IPS-NIHi11 (cell line): ENCODE results near the gene EGFR.

Source experiments
- DNase-seq: peaks from one replicate; pipeline ENCODE4 v3.0.0; 2012; ENCODE audit warnings: mixed read lengths, low spot score

EGFR gene

DNA sequence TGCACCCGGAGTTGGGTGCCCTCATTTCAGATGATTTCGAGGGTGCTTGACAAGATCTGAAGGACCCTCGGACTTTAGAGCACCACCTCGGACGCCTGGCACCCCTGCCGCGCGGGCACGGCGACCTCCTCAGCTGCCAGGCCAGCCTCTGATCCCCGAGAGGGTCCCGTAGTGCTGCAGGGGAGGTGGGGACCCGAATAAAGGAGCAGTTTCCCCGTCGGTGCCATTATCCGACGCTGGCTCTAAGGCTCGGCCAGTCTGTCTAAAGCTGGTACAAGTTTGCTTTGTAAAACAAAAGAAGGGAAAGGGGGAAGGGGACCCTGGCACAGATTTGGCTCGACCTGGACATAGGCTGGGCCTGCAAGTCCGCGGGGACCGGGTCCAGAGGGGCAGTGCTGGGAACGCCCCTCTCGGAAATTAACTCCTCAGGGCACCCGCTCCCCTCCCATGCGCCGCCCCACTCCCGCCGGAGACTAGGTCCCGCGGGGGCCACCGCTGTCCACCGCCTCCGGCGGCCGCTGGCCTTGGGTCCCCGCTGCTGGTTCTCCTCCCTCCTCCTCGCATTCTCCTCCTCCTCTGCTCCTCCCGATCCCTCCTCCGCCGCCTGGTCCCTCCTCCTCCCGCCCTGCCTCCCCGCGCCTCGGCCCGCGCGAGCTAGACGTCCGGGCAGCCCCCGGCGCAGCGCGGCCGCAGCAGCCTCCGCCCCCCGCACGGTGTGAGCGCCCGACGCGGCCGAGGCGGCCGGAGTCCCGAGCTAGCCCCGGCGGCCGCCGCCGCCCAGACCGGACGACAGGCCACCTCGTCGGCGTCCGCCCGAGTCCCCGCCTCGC, at the start of gene EGFR:
EGFR (plus strand) TSS at position 657 of the 830 bp plus-strand sequence. CDS start 261 bp downstream, outside the sequence.
- no peak for DNase-seq

DNA sequence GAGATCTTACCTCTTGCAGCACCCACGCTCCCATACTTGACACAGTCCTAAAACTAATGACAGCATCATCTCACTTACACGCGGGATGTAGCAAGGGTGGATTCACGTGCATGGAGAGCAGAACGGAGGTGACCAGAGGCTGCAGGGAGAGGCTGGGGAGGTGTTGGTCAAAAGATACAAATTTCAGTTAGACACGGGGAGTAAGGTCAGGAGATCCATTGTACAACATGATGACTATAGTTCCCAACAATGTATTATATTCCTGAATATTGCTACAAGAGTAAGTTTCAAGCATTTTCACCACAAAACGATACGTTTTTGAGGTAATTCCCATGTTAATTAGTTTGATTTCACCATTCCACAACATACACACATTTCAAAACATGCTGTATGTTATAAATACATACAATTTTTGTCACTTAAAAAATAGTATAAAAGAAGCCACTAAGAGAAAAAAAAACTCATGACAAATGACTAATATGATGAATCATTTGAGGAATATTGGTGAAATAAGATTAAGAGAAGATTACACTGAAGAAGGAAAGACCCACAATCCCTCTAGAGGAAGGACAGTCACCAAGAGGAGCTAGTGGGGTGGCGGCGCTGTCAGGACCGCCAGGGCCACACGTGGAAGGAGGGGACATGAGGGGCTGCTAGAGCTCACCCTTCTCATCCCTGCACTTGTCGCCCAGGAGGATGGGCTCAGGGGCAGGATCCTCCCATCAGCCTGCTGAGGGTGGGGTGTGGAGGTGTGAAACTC, 49.4 kb upstream of the EGFR start:
- DNase-seq, result no peak

DNA sequence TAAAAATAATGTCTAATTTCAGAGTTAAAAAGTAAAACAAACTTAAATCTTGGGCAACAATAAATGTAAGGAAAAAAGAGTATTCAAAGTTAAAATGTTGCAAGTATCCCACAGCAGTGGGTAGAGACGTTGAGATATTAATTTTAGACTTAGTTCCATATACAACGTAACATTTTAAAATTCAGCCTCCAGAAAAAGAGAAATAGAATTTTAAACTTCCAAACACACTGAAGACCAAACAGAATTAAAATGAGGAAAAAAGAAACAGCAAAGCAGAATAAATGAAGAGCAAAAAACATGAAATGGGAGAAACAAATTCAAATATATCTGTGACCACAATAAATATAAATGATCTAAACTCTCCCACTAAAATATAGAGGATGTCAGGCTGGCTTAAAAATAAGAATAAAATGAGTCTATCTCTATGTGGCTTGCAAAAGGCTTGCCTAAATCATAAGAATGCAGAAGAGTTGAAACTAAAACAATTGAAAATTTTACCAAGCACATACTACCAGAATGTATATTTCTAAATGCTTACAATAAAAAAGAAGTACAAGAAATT, 46.0 kb upstream of the EGFR start:
- no peak for DNase-seq

DNA sequence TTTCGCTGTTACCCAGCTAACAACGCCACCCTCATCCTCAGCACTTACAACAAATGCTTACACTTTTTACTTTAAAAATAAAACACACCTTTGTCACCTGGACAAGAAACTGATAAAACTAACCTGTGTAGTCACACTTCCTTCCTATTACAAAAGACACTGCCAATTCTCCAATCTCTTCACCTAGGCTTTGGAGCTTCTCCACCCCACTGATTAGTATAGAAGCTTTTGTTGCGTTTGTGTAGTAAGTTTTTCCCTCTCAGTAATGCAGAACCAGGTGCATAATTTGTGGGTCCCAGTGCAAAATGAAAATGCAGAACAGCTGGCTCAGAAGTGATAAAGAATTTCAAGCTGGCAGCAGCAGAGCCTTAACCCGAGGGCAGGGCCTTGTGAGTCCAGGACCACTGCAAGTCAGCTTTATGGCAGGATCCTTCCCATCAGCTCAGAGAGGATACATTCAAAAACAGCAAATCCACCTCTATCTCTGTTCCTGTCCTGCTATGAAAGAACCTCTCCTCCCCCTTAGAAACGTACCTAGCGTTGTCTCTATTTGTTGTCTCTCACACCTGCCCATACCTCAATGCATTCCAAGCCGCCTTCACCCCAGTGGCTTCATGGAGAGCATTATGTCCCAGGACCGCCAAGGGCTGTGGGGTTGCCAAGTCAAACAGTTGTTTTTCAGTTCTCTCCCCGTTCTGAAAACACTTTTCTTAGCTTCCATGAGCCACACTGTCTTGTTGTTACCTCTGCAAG, 40.3 kb upstream of the EGFR start:
- DNase-seq, result no peak

DNA sequence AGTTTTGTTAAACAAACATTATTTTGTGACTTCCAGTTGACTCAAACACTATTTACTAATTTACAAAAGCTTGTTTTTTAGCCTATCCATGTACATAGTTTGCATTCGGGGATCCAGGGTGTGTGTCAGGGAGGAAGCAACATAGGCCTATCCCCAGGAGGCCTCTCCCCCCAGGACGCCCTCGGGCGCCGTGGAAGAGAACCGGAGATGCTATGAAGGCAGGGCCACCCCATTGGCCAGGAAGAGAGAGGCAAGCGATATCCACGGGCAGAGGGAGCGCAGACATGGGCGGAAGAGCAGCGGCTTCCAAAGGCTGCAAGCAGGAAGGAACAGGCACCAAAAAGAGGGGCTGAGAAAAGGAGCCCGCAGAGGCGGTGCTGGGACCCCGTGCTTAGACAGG, 38.3 kb upstream of the EGFR start:
- no peak for DNase-seq

DNA sequence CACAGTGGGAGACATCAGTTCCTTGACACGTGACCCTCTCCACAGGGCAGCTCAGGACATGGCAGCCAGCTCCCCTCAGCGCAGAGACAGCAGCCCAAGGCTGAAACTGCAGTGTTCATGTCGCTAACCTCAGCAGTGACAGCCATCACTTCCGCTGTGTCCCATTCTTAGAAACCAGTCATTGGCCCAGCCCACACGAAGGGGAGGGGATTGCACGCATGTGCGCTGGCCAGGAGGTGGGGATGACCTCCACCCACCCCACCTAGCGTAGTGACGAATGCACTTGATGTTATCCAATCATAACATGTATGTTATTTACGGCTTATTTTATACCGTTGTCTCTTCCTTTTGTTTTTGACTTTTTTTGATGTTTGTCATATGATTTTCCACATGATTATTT, 36.9 kb upstream of the EGFR start:
- DNase-seq, result no peak

DNA sequence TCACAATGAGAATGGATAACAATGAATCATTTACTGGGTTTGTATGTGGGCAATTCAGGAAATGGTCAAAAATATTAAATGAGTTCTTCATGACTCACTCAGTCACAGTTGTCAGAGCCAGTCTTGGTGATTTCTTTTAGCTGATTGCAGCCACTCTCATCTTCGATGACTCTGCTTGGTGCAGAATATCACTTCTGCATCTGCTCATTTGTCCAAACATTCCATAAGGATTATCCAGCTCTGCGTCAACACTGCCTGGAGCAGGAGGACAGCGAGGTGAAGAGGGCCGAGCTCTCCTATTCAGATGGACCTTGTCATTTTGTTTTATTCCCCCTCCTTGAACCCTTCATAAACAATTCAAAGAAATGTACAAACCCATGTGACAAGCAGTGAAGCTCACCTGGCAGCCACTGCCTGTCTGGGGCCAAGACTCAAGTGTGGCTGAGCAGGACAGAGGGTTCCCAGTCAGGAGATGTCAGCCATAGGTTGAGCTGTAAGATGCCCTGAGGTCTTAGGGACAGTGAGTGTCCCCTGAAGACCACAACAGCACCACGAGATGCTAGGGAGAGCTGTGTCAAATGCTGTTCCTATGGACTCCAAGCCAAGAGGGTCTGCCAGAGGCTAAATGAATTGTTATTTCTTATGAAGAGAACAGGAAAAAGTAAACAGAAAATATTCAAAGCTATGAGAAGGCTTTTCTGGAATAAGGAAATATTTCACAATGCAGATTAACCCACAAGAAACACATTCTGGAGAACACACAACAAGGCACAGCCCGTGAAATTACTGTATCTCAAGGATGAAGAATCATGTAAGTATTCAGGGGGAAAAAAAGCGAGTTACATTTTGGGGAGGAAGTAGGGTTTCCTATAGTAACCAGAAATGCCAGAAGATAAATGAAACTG, 33.1 kb upstream of the EGFR start:
- no peak for DNase-seq

DNA sequence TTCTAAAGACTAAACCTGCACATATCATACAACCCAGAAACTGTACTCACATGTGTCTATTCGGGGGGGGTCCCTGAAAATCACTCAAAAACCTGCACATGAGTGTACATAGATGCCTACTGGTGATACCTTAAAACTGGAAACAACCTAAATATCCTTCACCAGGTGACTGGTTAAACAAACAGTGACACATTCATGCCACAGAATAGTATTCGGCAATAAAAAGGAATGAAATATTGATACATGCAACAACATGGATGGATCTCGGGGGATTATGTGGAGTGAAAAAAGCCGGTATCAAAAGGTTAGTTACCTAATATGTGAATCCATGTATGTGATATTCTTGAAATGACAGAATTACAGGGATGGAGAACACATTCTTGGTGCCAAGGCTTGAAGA, 32.1 kb upstream of the EGFR start:
- no peak for DNase-seq

DNA sequence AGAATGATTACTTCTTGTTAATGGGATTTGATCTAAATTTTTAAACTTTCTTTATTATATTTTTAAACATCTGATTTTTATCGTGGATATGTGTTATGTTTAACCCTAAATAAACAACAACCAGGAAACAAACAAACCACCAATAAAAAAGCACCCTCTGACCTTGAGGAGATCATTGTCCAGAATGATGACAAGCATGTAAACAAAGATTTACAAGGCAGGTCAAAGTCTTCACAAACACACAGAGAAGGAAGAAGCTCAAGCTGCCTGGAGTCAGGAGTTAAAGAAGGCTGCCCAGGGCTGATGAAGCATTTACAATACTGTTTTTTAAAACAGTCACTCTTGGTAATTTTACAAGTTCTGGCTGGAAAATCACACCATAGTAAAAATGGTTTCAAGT, 31.0 kb upstream of the EGFR start:
- no peak for DNase-seq

DNA sequence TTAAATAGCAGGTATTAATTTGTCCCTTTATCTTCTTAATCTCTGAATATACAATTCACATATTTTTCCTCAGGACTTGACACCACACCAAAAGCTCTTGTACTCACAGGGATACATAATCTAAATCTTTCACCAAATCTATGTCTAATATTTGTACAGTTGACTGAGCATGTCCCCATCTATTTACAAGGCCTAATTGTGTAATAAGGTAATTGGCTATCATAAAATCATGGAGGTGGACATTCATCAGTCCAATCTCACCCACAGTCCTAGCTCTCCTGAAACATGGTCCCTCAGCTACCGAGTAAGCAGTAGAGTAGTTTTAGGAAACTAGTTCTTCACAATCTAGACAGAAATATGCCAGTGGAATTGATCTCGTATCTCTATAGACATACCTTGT, 30.3 kb upstream of the EGFR start:
- DNase-seq, result no peak

DNA sequence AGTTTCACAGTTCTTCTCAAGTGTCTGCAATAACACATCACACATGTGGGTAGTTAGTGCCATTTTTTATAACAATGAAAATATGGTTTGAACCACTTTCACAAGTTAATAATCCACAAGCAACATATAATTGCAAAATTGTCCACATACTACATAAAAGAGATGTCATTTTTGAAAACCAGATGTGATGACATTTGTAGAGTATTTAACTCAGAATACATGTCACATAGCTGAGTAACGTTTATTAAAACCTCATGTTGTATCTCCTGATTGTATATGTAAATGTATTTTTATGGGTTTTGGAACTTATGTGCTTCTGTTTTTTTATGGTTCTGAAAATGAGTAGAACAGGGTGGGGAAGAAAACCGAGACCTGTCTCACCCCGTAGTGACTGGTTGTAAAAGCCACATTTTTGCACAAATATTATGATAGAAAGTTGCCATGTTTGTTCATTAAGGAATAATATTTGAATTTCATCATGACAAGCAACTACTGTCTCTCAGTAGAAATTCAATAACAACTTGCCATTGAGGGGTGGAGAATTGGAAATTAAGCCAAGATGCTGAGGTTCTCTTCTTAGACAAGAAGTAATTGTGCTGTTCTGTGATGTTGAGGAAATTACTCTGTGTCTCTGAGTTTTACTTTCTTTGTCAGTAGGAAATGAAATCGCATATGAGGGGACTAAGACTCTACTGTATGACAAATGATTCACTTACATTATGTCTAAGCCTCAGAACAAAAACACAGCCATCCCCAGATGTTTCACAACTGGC, 29.2 kb upstream of the EGFR start:
- DNase-seq, result no peak

DNA sequence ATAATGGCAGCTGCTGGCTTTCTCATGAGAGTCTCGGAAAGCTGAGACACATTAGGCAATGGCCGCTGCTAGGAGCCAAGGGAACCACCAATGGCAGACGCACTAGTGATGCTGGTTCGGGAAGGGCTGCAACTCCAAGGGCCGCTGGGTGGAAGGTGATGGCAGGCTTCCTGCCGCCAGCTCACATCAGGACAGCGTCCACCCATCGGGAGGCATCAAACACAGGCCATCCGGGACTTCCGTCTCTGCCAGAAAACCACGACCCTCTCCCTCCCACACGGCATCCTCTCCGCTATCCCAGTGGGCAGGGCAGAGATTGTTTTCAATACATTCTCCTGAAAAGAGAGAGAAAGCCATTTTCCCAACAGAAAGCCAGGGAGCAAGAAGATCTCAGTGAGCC, 27.5 kb upstream of the EGFR start:
- no peak for DNase-seq

DNA sequence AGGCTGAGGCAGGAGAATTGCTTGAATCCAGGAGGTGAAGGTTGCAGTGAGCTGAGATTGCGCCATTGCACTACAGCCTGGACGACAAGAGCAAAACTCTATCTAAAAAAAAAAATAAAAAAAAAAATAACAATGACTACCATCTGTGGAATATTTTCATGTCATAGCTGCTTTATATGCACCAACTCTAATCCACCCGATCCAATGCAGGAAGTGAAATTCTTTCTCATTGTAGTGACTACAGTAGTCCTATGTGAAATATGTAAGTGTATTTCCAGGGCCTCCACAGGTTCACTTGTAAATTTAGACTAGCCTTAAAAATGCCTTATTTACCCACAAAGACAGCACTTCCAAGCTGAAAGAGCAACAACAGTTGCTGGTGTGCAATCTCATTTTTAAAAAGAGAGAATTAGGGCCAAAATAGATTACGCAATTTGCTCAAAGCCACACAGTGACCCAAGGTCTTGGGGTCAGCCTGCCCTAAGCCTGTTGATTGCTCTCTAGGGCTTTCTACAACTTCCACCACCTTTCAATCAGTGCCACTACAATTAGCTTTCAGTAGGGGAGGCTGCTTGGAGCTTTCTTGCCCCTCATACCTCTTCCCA, 25.8 kb upstream of the EGFR start:
- no peak for DNase-seq

DNA sequence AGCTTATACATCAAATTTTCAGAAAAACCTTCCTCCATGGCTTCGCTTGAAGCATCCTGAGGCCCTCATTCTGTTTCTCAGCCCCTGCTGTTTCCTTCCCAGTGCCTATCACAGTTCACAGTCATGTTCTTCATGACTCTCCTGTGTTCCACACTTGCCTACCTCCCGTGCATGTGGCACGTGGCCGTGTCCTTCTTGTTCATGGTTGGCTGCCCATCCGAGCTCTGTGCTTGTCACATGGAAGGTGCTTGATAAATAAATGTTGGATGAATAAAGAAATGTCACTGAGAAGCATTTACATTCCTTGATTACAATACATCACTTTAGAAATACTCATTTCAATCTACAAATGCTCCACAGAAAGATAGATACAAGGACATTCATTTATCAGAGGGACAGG, 23.7 kb upstream of the EGFR start:
- no peak for DNase-seq

DNA sequence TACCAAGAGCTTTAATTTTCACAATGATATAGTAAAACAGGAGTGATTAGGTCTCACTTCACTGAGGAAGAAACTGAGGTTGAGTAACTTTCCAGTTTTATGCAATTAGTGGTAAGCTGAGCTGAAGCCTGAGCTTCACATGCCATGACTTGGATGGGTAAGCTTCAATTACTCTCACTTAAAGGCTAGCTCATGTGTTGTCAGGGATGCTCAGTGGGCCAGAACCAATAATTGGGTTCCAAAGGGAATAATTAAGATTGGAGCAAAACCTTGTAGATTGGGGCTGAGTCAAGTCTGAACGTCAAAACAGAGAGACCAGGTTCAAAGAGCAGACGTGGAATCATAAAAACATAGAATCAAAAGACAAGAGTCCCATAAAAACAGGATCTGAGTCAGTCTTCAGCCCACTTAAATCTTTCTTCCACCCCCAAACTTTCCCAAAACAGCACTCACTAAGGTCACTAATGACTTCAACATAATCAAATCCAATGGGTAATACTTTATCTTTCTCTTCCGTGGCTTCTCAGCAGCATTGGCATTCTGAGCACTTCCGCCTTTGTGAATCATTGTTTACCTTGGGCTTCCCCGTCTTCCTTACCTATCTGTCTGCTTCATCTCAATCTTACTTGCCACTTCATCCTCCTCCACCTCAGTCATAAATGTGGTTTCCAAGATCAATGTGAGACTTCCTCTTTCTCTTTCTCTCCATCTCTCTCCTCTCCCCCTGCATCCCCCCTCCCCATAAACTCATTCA, 23.0 kb upstream of the EGFR start:
- DNase-seq, result no peak

DNA sequence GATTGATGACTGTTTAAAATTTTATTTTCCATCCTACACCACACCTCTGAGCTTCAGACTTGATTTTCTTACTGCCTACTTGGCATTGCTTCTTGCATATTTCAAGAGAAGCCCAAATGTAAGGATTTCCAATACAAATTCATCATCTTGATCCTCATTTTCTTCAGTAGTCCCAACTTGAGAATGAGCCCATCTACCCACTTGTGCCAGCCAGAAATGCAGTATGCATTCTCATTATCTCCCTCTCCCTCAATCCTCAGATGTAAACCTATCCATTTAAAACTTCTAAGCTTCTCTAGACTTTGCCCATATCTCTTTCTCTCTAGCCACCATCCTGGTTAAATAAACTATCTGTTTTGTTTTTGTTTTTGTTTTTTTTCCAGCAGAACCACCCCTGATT, 22.4 kb upstream of the EGFR start:
- DNase-seq, result no peak

DNA sequence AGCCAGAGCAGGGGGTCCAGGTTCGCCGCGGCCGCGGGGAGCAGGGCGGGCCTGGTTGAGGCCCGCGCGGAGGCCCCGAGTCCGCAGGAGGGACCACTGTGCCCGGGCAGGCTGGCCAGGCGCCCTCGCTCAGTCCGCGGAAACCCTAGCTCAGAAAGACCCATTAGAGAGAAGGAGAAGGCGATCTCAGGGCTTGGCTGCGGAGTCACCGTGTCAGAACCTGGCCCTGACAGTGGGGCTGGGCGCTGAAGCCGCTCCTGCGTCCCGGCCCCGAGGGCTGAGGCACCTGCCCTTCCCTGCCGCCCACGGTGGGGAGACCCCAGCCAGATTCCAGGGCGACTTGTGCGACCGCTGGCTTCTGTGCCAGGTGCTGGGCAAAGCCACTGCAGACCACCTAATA, 14.2 kb upstream of the EGFR start:
- no peak for DNase-seq

DNA sequence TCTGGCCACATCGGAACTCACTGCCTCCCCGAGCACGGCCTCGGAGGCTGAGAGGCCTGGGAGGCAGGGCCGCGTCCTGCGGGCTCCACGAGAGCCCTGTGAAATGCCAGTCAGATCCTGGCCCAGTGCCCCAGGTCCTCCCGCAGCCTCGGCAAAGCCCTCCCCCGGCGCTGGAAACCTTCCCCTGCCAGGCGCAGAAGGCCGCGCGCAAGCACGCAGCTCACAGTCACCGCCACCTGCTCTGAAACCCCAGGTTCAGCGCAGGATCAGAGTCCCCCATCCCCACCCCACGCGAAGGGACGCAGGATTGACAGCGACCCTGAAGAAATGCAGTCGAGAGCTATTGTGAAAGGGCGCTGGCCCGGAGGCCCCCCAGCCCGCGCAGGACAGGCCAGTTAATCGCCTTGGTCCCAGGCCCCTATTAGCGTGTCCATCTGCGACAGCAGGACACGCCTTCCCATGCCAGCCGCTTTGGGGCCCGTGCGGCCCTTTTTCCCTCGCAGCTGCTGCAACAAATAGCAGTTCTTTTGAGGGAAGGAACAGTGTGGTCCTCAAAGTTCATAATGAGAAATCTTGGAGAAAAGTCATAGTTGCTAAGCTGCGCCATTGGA, 13.5 kb upstream of the EGFR start:
- no peak for DNase-seq

DNA sequence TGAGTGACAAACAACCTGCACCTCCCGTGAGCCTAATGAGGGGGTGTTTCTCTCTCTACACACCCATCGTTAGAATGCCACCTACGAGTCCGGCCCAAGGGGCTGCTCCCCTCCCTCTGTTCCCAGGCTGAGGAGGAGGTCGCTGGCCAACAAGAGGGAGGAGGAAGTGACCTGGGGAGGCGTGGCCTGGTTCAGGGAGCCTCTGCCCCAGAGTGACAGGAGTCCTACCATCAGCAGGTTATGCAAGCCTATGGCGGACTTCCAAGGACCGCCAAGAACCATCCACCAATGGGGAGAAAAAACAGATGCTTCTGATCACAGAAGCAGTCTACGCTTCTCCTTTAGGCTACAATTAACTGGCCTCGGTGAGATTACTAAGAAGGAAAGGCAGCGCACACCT, 12.3 kb upstream of the EGFR start:
- peak; percentile 41 for DNase-seq
